Measurements from ENCODE around the gene SPATA46.

GRCh38 chr1:162364498-162364897 is 12.2 kb downstream of the SPATA46 start:
- TF ChIP-seq CTCF (IDR thresholded peaks at IDR 0.05) (no peak), POLR2A (IDR thresholded peaks at IDR 0.05) (no peak)
